HL-60 (cell line): ENCODE data around the gene CYGB.

Experiments used
- DNase-seq, 2 experiments: peaks; one replicate each; pipeline ENCODE4 v3.0.0-alpha.2; 2010 to 2020; ENCODE audit warnings: low read depth in 1 of 2, low spot score in 1 of 2
- H3K27ac ChIP-seq: fragments of 250-450 bp; sonication (Bioruptor Pico); replicated peaks from 2 replicates; pipeline ENCODE4 v1.5.1; 2020; ENCODE audit warnings: mild to moderate bottlenecking, moderate library complexity
- H3K27me3 ChIP-seq: fragments of 250-450 bp; sonication (Bioruptor Pico); 2 replicates; pipeline ENCODE4 v1.5.1; 2021; ENCODE audit warnings: mild to moderate bottlenecking, moderate library complexity; ENCODE audit not compliant: insufficient read depth, poor library complexity, severe bottlenecking
- H3K4me3 ChIP-seq: replicated peaks from 2 replicates; pipeline ENCODE4 v1.5.1; 2011; ENCODE audit warnings: mild to moderate bottlenecking, control low read depth, low read length; ENCODE audit not compliant: insufficient read depth
- CTCF ChIP-seq: IDR thresholded peaks from one replicate; pipeline ENCODE4 v1.5.1; 2011; ENCODE audit warnings: low read length, control low read depth, inconsistent platforms; ENCODE audit not compliant: insufficient read depth
- GABPA ChIP-seq: IDR thresholded peaks from 2 replicates; pipeline ENCODE4 v1.6.1; 2012; ENCODE audit warnings: low read depth
- POLR2AphosphoS5 ChIP-seq: IDR thresholded peaks from 2 replicates; pipeline ENCODE4 v1.6.1; 2012; ENCODE audit warnings: low read depth
- REST ChIP-seq: IDR thresholded peaks from 2 replicates; pipeline ENCODE4 v1.6.1; 2012; ENCODE audit warnings: low read depth; ENCODE audit not compliant: insufficient replicate concordance
- SPI1 ChIP-seq: IDR thresholded peaks from 2 replicates; pipeline ENCODE4 v1.6.1; 2012; ENCODE audit warnings: low read depth, mild to moderate bottlenecking, borderline replicate concordance

Gene CYGB

GRCh38 chr17:76585033-76585648 is 47.6 kb upstream of the CYGB start:
- H3K27me3 ChIP-seq: peaks cover 13% of the 10 kb centered on the region
- H3K27ac ChIP-seq: no peak overlapping the region

GRCh38 chr17:76584427-76585032 is 47.0 kb upstream of the CYGB start:
- Histone ChIP-seq H3K4me3 (peak overlapping the region; percentile 50), H3K27me3 (peaks cover 13% of the 10 kb centered on the region), H3K27ac (no peak overlapping the region)
- DNase-seq: no peak
- no peak for TF ChIP-seq SPI1
- no peak for TF ChIP-seq CTCF
- no peak for TF ChIP-seq REST
- TF ChIP-seq POLR2AphosphoS5: no peak
- TF ChIP-seq GABPA: no peak

More at GRCh38 chr17:76585033-76585648, 47.6 kb upstream of the CYGB start:
- peak overlapping the region; percentile 50 for H3K4me3 ChIP-seq
- peak in 1 of 2 experiments; percentile 34 for DNase-seq
- no peak for TF ChIP-seq SPI1
- no peak for TF ChIP-seq REST

DNA sequence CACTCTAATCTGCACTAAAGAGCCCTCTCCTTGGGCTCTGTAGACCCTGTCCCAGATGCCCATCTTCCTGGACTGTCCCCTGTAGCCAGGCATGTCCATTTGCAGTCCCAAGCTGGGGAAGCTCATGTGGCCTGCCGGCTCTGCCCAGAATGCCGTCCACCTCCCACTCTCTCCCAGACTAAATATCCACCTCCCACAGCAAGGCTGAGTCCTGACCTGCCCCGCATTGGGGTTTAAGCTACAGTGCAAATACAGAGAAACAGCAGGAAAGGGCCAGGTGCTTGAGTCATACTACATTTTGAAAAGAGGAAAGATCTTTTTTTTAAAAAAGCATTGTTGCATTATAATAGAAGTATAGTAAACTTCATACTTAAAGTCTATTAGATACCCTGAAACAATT is 45.2 kb upstream of the CYGB start:
- TF ChIP-seq SPI1 (no peak), GABPA (no peak), POLR2AphosphoS5 (no peak), CTCF (no peak), REST (no peak)
- Histone ChIP-seq H3K27me3 (peaks cover 13% of the 10 kb centered on the region), H3K4me3 (no peak overlapping the region), H3K27ac (no peak overlapping the region)
- no peak for DNase-seq
